MCF 10A (cell line): ENCODE measurements around the gene SDCBP2. TPM values are rescaled to one million over a fixed set of nuclear protein-coding genes. Genes with fewer than 3 reads are reported as not detected.

Experiments
- BruUV-seq: library from RNA; stranded (reverse); fragments of 400-500 nt; replicated peaks from 2 replicates; lab custom pipeline; 2021; lab: Mats Ljungman, UMichigan
- CTCF ChIA-PET: fragments of 300-600 bp; sonication (Branson Sonifier 250); formaldehyde crosslinking; extraction: SDS; loops from one replicate; lab custom pipeline; 2021; ENCODE audit warnings: antibody characterized with exemption, inconsistent platforms; lab: Yijun Ruan, JAX
- POLR2A ChIA-PET: fragments of 300-600, 350-650 bp; sonication (Branson Sonifier 250); formaldehyde crosslinking; extraction: SDS; loops from one replicate; lab custom pipeline; 2020; ENCODE audit warnings: antibody characterized with exemption, inconsistent platforms; lab: Yijun Ruan, JAX
- DNase-seq: peaks from one replicate; pipeline ENCODE4 v3.0.0-alpha.2; 2018; ENCODE audit not compliant: unreplicated experiment
- H3K27ac Mint-ChIP-seq: one replicate; pipeline ENCODE4 v1.8.0; 2022; ENCODE audit warnings: mild to moderate bottlenecking, low read depth, mixed read lengths; ENCODE audit not compliant: unreplicated experiment
- H3K27me3 Mint-ChIP-seq: one replicate; pipeline ENCODE4 v1.8.0; 2022; ENCODE audit warnings: mixed read lengths; ENCODE audit not compliant: insufficient read depth, unreplicated experiment
- H3K36me3 Mint-ChIP-seq: one replicate; pipeline ENCODE4 v1.8.0; 2022; ENCODE audit warnings: mild to moderate bottlenecking, moderate library complexity, mixed read lengths; ENCODE audit not compliant: insufficient read depth, unreplicated experiment
- H3K4me1 Mint-ChIP-seq: one replicate; pipeline ENCODE4 v1.8.0; 2022; ENCODE audit warnings: mixed read lengths; ENCODE audit not compliant: insufficient read depth, unreplicated experiment
- H3K4me3 Mint-ChIP-seq: one replicate; pipeline ENCODE4 v1.8.0; 2022; ENCODE audit warnings: mild to moderate bottlenecking, moderate library complexity, mixed read lengths; ENCODE audit not compliant: unreplicated experiment
- H3K9me3 Mint-ChIP-seq: one replicate; pipeline ENCODE4 v1.8.0; 2022; ENCODE audit warnings: mixed read lengths; ENCODE audit not compliant: unreplicated experiment
- intact Hi-C: fragments of 100-400 bp; cut with micrococcal nuclease; formaldehyde crosslinking; loops from 2 replicates; pipeline ENCODE4 v1.14.1; 2022
- total RNA-seq: library from RNA; stranded (reverse); gene quantifications from 2 replicates; pipeline ENCODE4 v1.2.3, GENCODE V29; 2022
- TF ChIP-seq, protein P1 (sequence below): fragments of 200-600 bp; IDR thresholded peaks from one replicate; pipeline ENCODE4 v1.8.0; 2022; ENCODE audit warnings: antibody characterized with exemption, mild to moderate bottlenecking; ENCODE audit not compliant: unreplicated experiment

The SDCBP2 gene
- total RNA-seq, 1 experiment from 2014 or later = 11.8 TPM

DNA sequence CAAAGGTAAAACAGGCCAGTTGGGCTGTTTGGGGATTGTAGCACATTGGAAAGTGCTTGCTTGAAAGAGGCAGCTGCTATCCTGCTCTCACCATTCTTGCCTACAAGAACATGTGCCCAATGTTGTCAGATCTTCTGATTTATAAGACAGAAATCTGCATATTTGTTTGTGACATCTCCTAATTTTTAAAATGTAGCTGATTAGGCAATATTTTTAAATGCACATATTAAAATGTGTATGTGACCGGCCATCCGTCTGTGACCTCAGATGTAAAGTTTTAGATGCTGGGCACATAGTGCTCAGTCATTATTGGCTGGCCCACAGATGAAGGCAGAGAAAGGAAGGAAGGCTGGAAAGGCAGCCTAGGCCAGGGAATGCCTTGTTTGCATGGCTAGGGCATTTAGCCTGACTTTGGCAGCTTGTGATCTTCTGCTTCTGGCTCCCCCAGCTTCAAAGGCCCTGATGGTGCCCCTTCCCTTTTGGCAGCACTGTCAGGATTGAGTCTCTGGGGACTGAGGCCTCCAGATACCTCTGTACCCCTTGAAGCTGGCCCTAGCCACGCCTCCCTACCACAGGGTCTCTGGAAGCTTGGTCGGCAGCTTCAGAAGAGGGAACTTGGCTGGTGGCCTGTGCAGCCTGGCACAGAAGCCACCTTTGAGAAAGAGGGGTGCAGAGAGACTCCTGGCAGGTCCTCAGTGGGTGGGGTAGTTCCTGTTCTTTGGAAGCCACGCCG lies 56.4 kb downstream of the SDCBP2 start:
- ChIA-PET CTCF (interaction anchor here (0.7 kb wide), 1 partner anchor 11 kb away, joined by 4 read pairs; no protein-coding TSS in a partner anchor), POLR2A (interaction anchor here (0.9 to 1.2 kb wide), 2 partner anchors 122 to 1146 kb away, joined by 3 read pairs; no protein-coding TSS in a partner anchor)
- Mint-ChIP-seq H3K27ac (no peak overlapping the region), H3K27me3 (no peaks in the 10 kb centered on the region), H3K9me3 (no peaks in the 10 kb centered on the region), H3K4me1 (no peaks in the 10 kb centered on the region), H3K36me3 (no peaks in the 10 kb centered on the region), H3K4me3 (no peak overlapping the region)
- BruUV-seq = no TSS peak
- intact Hi-C loops = no loop called here
- TF ChIP-seq, protein P1, sequence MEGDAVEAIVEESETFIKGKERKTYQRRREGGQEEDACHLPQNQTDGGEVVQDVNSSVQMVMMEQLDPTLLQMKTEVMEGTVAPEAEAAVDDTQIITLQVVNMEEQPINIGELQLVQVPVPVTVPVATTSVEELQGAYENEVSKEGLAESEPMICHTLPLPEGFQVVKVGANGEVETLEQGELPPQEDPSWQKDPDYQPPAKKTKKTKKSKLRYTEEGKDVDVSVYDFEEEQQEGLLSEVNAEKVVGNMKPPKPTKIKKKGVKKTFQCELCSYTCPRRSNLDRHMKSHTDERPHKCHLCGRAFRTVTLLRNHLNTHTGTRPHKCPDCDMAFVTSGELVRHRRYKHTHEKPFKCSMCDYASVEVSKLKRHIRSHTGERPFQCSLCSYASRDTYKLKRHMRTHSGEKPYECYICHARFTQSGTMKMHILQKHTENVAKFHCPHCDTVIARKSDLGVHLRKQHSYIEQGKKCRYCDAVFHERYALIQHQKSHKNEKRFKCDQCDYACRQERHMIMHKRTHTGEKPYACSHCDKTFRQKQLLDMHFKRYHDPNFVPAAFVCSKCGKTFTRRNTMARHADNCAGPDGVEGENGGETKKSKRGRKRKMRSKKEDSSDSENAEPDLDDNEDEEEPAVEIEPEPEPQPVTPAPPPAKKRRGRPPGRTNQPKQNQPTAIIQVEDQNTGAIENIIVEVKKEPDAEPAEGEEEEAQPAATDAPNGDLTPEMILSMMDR = no peak
- DNase-seq = no peak

DNA sequence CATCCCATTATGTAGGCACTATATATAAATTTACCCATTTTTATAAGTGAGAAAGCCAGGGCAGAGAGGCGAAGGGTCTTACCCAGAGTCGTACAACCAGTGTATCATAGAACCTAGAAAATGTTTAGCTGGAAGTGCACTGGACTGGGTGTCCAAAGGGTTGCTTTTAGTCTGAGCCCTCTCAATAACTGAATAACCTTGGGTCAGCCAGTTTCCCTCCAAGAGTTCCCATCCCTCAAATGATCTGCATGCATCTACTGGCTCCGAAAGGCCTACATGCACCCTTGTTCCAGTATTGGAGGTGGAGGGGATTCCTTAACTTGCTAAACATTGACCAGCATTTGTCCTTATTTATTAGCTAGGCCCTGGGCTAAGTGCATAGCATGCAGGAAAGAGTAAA lies 59.1 kb downstream of the SDCBP2 start:
- H3K27ac Mint-ChIP-seq = no peak overlapping the region
- intact Hi-C loops = no loop called here
- H3K9me3 Mint-ChIP-seq = no peaks in the 10 kb centered on the region
- H3K36me3 Mint-ChIP-seq = no peaks in the 10 kb centered on the region
- H3K27me3 Mint-ChIP-seq = no peaks in the 10 kb centered on the region
- ChIA-PET POLR2A (interaction anchor here (0.7 kb wide), 1 partner anchor 56 kb away, joined by 3 read pairs; no protein-coding TSS in a partner anchor), CTCF (interaction anchor here (0.6 to 1.5 kb wide), 2 partner anchors 55 to 161 kb away, joined by 4 to 7 read pairs; no protein-coding TSS in a partner anchor)
- peaks cover 7% of the 10 kb centered on the region for H3K4me1 Mint-ChIP-seq
- H3K4me3 Mint-ChIP-seq = no peak overlapping the region
- TF ChIP-seq, protein P1 = no peak
- no peak for DNase-seq
- BruUV-seq = no TSS peak

DNA sequence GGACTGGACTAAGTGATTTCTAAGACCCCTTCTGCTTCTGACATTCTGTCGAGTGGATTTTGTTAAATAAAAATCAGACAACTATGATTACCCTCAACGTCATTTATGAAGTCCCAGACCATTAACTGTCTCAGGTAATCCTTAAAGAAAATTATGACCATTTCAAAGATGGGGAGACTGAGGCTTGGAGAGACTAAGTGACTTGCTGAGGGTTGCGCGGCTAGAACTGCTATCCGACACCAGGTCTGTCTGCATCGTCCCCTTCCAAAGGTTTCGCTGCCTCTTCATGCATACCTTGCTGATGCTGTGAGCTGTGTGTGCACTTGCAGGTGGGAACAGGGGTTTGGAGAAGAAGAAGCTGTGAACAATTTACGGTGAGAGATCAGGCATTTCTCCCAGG lies 59.7 kb downstream of the SDCBP2 start:
- intact Hi-C loops = no loop called here
- ChIA-PET POLR2A (no interaction called here), CTCF (interaction anchor here (1.5 kb wide), 1 partner anchor 161 kb away, joined by 7 read pairs; no protein-coding TSS in a partner anchor)
- no peak overlapping the region for H3K27ac Mint-ChIP-seq
- no TSS peak for BruUV-seq
- DNase-seq = no peak
- H3K27me3 Mint-ChIP-seq = no peaks in the 10 kb centered on the region
- H3K4me1 Mint-ChIP-seq = peaks cover 7% of the 10 kb centered on the region
- H3K9me3 Mint-ChIP-seq = no peaks in the 10 kb centered on the region
- TF ChIP-seq, protein P1 = no peak
- no peaks in the 10 kb centered on the region for H3K36me3 Mint-ChIP-seq
- no peak overlapping the region for H3K4me3 Mint-ChIP-seq

- TF ChIP-seq, protein P1 = no peak
- intact Hi-C loops = no loop called here
- Mint-ChIP-seq H3K9me3 (no peaks in the 10 kb centered on the region), H3K27ac (no peak overlapping the region), H3K4me1 (peaks cover 7% of the 10 kb centered on the region), H3K4me3 (no peak overlapping the region), H3K27me3 (no peaks in the 10 kb centered on the region), H3K36me3 (no peaks in the 10 kb centered on the region)
- POLR2A ChIA-PET = no interaction called here
- DNase-seq = no peak
- no TSS peak for BruUV-seq
- CTCF ChIA-PET = interaction anchor here (0.6 kb wide), 2 partner anchors 64 to 198 kb away, joined by 3 to 4 read pairs; partner anchors contain the start of gene NSFL1C
Measured at GRCh38 chr20:1267809-1268374, 61.0 kb downstream of the SDCBP2 start.
